DND-41 (cell line): ENCODE measurements around the gene NT5C1B.

Experiments used
- ATAC-seq: fragments of 200-7000 bp; cut with Tn5 transposase; 3 replicates; pipeline ENCODE4 v1.9.1; 2021; ENCODE audit warnings: low read depth; ENCODE audit not compliant: insufficient read depth
- DNase-seq: peaks from one replicate; pipeline ENCODE4 v3.0.0-alpha.2; 2020
- H2AFZ ChIP-seq: 2 replicates; pipeline ENCODE4 v1.6.0; 2012; ENCODE audit warnings: low read depth, low read length
- H3K27ac ChIP-seq: 2 replicates; pipeline ENCODE4 v1.5.1; 2012; ENCODE audit warnings: low read length, inconsistent platforms
- H3K27me3 ChIP-seq: fragments of 200-600 bp; sonication (generic); 2 replicates; pipeline ENCODE4 v1.6.0; 2012; ENCODE audit warnings: low read length, mild to moderate bottlenecking, inconsistent platforms; ENCODE audit not compliant: insufficient read depth, poor library complexity
- H3K36me3 ChIP-seq: 2 replicates; pipeline ENCODE4 v1.5.1; 2012; ENCODE audit warnings: low read length, inconsistent platforms; ENCODE audit not compliant: insufficient read depth
- H3K4me1 ChIP-seq: 2 replicates; pipeline ENCODE4 v1.5.1; 2012; ENCODE audit warnings: mild to moderate bottlenecking, low read length; ENCODE audit not compliant: insufficient read depth
- H3K4me2 ChIP-seq: 2 replicates; pipeline ENCODE4 v1.6.0; 2012; ENCODE audit warnings: mild to moderate bottlenecking, moderate library complexity, low read length, inconsistent platforms; ENCODE audit not compliant: insufficient read depth
- H3K4me3 ChIP-seq, 2 experiments: fragments of 200-600 bp in 1 of 2; shearing (Covaris generic) in 1 of 2; 2 replicates each; pipeline ENCODE4 v1.5.1; 2012 to 2016; ENCODE audit warnings: inconsistent platforms in 2 of 2, low read length in 2 of 2, mild to moderate bottlenecking in 2 of 2, low read depth in 1 of 2, moderate library complexity in 1 of 2
- H3K79me2 ChIP-seq: 2 replicates; pipeline ENCODE4 v1.6.0; 2012; ENCODE audit warnings: low read length, inconsistent platforms; ENCODE audit not compliant: insufficient read depth
- H3K9ac ChIP-seq: 2 replicates; pipeline ENCODE4 v1.6.0; 2012; ENCODE audit warnings: low read depth, mild to moderate bottlenecking, inconsistent platforms, low read length, moderate library complexity
- H3K9me3 ChIP-seq: 2 replicates; pipeline ENCODE4 v1.5.1; 2012; ENCODE audit warnings: low read length, moderate library complexity, mild to moderate bottlenecking, inconsistent platforms; ENCODE audit not compliant: insufficient read depth, severe bottlenecking
- H4K20me1 ChIP-seq: 2 replicates; pipeline ENCODE4 v1.6.0; 2012; ENCODE audit warnings: low read length; ENCODE audit not compliant: insufficient read depth
- EZH2 ChIP-seq: IDR thresholded peaks from 3 replicates; pipeline ENCODE4 v1.6.1; 2012; ENCODE audit warnings: borderline replicate concordance, low read depth, mild to moderate bottlenecking, moderate library complexity, low read length, inconsistent platforms; ENCODE audit not compliant: severe bottlenecking
- TF ChIP-seq, protein P1 (sequence below): IDR thresholded peaks from 2 replicates; pipeline ENCODE4 v1.5.1; 2012; ENCODE audit warnings: borderline replicate concordance, low read length, moderate library complexity, mild to moderate bottlenecking; ENCODE audit not compliant: poor library complexity, severe bottlenecking; ENCODE audit errors: extremely low read depth

NT5C1B gene

DNA sequence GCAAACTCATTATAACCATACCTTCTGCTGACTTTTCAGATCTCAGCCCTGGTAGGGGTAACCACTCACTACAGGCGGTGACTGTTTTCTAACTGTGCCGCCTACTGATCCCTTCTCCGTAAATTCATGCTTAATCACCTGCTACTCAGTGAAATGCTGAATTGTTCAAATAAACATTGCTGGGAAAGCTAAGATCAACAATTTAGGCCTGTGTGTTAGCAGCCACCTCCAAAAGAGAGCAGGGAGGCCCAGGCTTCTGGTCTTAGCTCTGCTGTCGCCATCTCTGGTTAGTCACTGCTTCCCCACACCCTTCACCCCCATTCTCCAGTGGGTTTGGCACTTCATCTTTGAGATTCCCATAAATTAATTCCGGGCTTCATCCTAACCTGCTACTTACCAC lies 21.8 kb upstream of the NT5C1B start:
- Histone ChIP-seq H2AFZ (no peak overlapping the region), H3K9me3 (no peaks in the 10 kb centered on the region), H3K36me3 (no peaks in the 10 kb centered on the region), H3K27ac (no peak overlapping the region), H3K4me3 (no peak overlapping the region), H3K4me1 (no peaks in the 10 kb centered on the region), H3K9ac (no peak overlapping the region), H4K20me1 (no peaks in the 10 kb centered on the region), H3K4me2 (no peak overlapping the region), H3K79me2 (no peaks in the 10 kb centered on the region), H3K27me3 (no peaks in the 10 kb centered on the region)
- no peak for DNase-seq
- TF ChIP-seq EZH2 = no peak
- no peak for ATAC-seq

DNA sequence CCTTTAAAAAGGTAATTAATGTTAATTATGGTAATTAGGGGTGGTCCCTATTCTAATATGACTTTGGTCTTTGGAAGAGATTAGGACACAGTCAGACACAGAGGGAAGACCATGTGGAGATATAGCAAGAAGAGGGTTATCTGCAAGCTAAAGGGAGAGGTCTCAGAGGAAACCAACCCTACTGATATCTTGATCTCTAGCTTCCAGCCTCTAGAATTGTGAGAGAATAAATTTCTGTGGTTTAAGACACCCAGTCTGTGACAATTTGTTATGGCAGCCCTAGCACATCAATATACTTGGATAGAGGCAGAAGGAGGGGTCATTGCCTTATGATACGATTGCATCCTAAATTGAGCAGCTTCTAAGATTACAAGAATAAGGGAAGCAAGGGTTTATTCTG lies 21.3 kb upstream of the NT5C1B start:
- ATAC-seq (no peak), DNase-seq (no peak)
- Histone ChIP-seq H4K20me1 (no peaks in the 10 kb centered on the region), H3K4me2 (no peak overlapping the region), H2AFZ (no peak overlapping the region), H3K9ac (no peak overlapping the region), H3K79me2 (no peaks in the 10 kb centered on the region), H3K27ac (no peak overlapping the region), H3K4me3 (no peak overlapping the region), H3K36me3 (no peaks in the 10 kb centered on the region), H3K4me1 (no peaks in the 10 kb centered on the region), H3K9me3 (no peaks in the 10 kb centered on the region), H3K27me3 (no peaks in the 10 kb centered on the region)
- TF ChIP-seq EZH2 = no peak
- TF ChIP-seq, protein P1, sequence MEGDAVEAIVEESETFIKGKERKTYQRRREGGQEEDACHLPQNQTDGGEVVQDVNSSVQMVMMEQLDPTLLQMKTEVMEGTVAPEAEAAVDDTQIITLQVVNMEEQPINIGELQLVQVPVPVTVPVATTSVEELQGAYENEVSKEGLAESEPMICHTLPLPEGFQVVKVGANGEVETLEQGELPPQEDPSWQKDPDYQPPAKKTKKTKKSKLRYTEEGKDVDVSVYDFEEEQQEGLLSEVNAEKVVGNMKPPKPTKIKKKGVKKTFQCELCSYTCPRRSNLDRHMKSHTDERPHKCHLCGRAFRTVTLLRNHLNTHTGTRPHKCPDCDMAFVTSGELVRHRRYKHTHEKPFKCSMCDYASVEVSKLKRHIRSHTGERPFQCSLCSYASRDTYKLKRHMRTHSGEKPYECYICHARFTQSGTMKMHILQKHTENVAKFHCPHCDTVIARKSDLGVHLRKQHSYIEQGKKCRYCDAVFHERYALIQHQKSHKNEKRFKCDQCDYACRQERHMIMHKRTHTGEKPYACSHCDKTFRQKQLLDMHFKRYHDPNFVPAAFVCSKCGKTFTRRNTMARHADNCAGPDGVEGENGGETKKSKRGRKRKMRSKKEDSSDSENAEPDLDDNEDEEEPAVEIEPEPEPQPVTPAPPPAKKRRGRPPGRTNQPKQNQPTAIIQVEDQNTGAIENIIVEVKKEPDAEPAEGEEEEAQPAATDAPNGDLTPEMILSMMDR = no peak

DNA sequence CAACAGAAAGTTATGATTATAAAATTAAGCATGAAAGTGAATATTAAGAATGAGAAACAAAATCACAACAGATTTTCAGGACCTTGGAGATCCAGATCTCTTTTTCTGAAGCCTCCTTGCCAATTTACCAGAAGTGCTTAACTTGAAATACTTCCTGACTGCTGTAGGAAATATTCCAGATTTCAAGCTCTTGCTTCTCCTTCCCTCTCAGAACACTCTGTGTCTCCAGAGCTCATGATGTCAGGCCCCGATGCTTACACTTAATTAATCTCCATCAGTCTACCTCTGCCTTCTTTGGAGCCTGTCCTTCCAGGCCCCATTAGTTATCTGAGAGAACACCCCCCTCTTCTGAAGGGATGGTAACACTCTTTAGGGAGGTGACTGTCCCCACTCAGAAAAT lies 20.7 kb upstream of the NT5C1B start:
- H3K4me1 ChIP-seq = no peaks in the 10 kb centered on the region
- no peaks in the 10 kb centered on the region for H3K27me3 ChIP-seq
- ATAC-seq (no peak), DNase-seq (no peak)
- no peaks in the 10 kb centered on the region for H3K9me3 ChIP-seq
- no peak overlapping the region for H3K4me2 ChIP-seq
- no peaks in the 10 kb centered on the region for H3K36me3 ChIP-seq
- no peak overlapping the region for H3K27ac ChIP-seq
- no peaks in the 10 kb centered on the region for H4K20me1 ChIP-seq
- no peak overlapping the region for H2AFZ ChIP-seq
- H3K4me3 ChIP-seq = no peak overlapping the region
- no peaks in the 10 kb centered on the region for H3K79me2 ChIP-seq
- TF ChIP-seq, protein P1 = no peak
- no peak for TF ChIP-seq EZH2
- H3K9ac ChIP-seq = no peak overlapping the region

DNA sequence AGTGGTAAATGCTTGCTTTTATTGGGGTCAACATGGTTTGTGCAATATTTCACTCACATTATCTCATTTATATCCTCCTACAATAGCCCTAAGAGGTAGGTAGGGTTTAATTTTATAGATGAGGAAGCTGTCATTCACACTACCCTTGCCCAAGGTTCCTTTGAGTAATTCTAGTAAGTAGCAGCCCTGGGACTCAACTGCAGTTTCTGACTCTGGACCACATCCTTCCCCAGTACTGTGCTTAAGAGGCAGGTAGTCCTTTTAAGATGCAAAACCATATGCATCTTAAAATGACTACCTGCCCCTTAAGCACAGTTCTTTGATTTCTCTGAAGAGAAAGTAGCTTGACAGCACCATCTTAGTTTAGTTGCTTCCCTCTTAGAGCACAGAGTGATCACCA lies 15.7 kb upstream of the NT5C1B start:
- no peak overlapping the region for H2AFZ ChIP-seq
- no peak for TF ChIP-seq EZH2
- TF ChIP-seq, protein P1 = no peak
- no peaks in the 10 kb centered on the region for H3K9me3 ChIP-seq
- H3K4me3 ChIP-seq = no peak overlapping the region
- no peaks in the 10 kb centered on the region for H3K27me3 ChIP-seq
- no peak for ATAC-seq
- H4K20me1 ChIP-seq = no peaks in the 10 kb centered on the region
- no peak overlapping the region for H3K27ac ChIP-seq
- no peak for DNase-seq
- H3K9ac ChIP-seq = no peak overlapping the region
- H3K79me2 ChIP-seq = no peaks in the 10 kb centered on the region
- no peak overlapping the region for H3K4me2 ChIP-seq
- no peaks in the 10 kb centered on the region for H3K4me1 ChIP-seq
- H3K36me3 ChIP-seq = no peaks in the 10 kb centered on the region
